ENCODE results near the gene XPC.

- no peak for TF ChIP-seq EZH2 (IDR thresholded peaks at IDR 0.05; ENCODE audit: borderline replicate concordance, low read depth, low read length, poor library complexity, severe bottlenecking)
- TF ChIP-seq CTCF (conservative IDR thresholded peaks at IDR 0.05; ENCODE audit: low read depth, low read length), result no peak
Measured at GRCh38 chr3:14212032-14212431, 33.6 kb upstream of the XPC start.
